HG03558 (cell line): ENCODE measurements around the gene DNAJA3.

ENCODE experiments used
- ATAC-seq: cut with Tn5 transposase; IDR thresholded peaks from one replicate; pipeline ENCODE4 v1.9.1; 2021; ENCODE audit warnings: moderate number of reproducible peaks; ENCODE audit not compliant: unreplicated experiment; ENCODE audit errors: extremely low read depth

The DNAJA3 gene

DNA sequence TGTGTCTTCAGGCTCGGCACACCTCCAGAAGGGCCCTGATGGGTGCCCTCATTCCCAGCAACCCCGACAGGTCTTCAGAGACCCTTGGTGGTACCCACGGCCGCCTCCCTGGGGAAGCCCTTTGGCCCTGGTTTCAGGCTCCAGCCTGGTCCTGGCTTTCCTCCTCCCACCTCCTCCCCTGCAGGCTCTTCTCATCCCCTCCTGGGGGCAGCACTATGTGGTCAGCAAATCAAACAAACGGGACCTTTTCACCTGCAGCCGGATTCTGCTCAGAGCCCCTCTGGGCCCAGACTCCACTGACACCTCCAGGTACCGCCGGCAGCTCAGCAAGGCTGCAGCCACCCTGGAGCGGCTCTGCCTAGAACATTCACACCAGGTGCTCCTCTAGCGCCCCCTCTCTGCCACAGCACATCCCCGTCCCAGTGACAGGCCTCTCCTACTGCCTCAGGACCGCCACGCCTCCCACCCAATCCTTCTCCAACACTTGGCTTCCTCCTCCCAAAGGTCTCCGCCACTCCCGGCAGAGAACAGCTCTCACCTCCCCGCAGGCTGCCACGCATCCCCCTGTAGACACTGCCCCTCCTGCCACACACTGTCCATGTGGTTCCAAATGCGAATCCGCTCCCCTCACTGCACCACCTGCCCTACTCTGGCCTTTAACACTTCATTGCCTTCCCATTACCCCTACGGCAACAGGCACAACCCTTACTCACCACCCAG, 21.3 kb upstream of the DNAJA3 start:
- no peak for ATAC-seq

DNA sequence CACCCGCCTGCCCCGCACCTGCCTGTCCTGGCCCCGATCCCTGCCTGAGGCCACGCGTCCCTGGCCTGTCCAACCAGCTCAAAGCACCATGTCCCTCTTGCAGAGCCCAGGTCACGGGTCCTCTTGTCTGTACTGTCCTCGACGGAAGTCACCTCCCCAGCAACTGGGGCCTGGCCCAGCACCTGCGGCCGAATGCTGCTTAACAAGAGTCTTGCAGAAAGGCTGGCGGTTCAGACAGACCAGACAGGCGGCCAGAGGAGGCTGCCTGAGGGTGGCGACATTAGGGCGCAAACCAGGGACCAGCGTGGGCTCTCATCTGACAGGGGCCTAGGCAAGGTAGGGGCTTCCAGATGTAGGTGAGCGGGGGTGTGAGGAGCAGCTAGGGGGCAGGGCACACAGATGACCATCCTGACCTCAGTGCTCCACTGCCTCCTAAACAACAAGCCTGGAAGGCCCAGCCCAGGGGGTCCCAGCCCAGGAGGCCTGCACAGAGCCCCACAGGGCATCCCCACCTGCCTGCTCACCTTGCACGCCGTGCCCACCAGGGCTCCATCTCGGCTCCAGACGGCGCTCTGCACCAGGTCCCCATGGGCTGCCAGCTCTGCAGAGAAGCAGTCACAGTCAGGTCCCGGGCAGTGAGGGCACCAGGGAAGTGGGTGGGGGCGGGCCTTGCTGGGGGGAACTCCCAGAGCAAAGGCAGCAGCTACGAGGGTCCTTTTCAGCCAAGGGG, 20.5 kb upstream of the DNAJA3 start:
- ATAC-seq: no peak

DNA sequence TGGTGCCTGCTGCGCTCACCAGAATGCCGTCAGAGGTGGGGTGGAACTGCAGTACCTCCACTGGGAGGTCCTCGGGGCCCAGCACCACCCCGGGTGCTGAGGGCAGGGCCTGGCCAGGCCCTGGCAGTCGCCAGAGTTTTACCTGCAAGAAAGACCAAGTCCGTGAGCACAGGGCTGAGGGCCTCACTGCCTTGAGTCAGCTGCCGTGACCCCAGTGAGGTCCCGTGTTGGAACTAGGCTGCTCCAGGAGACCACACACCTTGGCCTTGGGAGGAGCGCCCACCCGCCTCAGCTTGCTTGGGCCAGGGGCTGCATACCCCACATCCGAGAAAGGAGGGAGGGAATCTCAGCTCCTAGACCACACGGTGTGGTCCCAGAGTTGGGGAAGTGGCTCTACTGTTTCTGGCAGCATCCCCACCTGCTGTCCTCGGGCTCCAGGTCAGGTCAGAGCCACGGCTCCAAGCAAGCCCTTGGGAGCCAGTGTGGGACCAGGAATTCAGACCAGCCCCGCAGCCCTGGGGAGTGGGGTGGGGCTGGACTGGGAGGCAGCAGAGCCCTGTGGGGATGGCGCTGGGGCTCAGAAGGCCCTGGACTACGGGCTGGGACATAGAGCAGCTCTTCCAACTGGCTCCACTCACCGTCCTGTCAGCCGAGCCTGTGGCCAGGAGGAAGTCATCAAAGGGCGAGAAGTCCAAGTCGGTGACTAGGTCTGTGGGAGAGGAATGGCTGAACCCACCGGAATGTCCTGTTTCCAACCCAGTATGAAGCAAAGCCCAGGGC, 17.9 kb upstream of the DNAJA3 start:
- ATAC-seq: no peak

DNA sequence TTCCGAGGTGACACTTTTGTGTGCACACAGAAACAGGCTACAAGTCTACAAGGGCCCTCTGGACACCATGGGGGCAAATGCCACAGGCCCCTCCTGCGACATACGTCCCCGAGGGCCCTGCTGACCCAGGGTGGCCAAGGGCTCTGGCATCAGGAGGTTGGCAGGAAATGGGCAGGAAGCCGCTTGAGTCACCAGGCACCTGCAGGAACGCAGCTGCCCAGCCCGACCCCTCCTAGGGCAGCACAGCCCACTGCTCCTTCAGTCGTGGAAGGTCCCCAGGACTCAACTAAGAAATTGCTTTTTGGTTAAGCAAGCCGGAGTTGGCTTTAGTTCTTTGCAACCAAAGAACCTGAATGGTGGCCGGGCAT, 17.4 kb upstream of the DNAJA3 start:
- ATAC-seq: no peak

DNA sequence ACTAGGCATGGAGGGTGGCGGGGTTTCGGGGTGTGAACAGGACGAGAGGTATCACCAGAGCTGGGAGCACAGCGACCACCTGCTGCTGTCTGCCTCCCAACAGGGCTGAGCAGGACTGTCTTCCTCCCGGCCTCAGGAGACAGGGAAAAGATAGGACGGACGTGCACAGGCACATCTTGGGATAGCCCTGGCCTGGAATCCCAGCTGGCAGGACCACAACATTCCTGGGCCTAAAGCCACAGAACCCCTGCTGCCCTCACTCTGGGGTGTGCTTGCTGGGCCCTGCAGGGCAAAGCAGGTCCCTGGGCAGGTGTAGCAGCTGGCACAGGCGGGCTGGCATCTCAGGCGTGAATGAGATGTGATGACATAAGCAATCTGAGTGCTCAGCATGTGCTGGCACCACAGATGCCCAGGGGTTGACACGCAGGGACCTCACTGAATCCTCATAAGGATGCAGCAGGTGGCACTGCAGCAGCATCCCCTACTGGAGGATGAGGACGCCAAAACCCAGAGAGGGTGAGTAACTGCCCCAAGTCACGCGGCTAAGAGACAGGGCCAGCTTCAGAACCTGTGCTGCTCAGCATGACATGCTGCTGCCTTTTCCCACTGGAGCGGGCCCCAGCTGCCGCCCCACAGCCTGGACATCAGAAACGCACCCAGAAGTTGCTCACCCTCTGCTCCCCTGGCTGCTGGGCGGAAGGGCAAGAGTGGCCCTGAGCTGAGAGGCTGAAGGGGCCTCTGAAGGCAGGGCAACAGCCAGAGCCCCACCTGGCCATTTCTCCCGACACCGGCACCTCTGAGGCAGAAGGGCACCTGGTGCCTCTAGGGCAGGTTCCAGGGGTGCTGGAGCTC, 16.4 kb upstream of the DNAJA3 start:
- ATAC-seq: no peak

DNA sequence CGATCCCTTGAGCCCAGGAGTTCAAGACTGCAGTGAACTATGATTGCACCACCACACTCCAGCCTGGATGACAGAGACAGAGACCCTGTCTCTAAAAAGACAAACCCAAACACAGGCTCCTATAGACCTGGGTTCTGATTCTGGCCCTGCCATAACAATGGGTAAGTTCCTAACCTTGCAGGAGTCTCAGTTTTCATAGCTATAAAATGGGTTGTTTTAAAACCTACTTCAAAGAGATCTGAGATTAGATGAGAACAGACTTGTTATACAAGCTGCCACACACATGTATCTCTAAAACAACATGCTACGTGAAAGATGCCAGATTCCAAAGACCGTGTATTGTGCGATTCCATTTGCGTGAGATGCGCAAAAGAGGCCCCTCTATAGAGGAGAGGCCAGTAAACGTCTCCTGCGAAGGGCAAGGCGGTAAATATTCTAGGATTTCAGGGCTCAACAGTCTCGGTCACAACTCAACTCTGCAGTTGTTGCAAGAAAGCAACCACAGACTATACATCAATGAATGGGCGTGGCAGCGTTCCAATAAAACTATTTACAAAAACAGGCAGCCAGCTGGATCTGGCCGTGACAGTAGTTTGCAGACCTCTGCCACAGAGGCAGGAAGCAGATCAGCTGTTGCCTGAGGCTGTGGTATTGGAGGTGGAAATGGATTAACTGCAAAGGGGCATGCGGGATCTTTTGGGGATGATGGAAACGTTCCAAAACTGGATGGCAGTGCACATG, 15.2 kb upstream of the DNAJA3 start:
- ATAC-seq: no peak

DNA sequence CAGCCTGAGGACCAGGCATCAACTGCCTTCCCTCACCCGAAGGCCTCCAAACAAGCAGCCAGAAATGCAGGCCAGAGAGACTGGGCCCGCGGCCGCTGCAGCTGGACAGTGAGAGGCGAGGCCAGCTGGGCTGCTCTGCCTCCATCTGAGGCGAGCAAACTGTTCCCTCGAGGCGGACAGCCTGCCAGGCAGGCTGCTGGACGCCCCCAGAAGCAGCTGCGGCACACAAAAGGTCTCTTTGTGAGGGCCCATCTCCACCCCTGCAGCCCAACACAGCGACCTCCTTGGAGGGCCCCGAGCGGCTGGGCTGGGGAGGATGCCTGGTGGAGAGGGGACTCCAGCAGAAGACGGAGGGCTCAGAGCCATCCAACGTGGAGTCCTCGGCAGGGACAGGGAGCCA, 14.0 kb upstream of the DNAJA3 start:
- no peak for ATAC-seq

DNA sequence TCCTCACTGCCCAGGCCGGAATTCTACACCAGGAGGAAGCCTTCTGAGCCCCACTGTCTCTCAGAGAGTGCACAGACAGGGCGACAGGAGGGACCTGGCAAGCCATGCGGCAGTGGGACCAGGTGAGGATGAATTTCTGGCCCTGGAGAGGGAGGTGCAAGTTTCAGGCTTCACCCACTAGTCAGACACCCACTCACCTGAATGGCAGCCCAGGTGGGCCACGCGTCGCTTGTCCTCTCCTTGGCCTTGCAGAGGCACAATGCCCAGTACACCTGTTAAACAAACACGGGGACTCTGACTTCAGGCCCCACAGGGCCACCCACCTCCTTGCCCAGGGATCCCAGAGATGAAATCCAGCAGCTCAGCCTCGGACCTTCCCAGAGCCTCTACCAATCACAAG, 13.5 kb upstream of the DNAJA3 start:
- no peak for ATAC-seq

DNA sequence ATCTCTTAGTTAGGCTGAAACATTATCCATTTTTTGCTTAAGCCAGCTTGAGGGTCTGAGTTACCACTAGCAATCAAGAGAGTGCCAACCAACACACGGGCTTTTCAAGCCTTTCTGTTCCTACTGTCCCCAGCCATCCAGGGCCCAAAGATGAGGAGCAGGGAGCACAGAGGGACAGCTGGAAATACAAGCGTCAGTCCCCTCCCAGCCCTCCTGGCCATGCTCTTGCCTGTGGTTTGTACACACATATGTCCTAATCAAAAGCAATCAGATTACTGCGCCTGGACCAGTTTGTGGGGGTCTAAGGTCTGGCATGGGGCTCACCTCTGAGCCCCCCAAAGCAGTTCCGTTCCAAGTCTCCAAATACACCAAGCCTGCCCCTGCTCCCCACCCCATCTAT, 12.8 kb upstream of the DNAJA3 start:
- no peak for ATAC-seq

DNA sequence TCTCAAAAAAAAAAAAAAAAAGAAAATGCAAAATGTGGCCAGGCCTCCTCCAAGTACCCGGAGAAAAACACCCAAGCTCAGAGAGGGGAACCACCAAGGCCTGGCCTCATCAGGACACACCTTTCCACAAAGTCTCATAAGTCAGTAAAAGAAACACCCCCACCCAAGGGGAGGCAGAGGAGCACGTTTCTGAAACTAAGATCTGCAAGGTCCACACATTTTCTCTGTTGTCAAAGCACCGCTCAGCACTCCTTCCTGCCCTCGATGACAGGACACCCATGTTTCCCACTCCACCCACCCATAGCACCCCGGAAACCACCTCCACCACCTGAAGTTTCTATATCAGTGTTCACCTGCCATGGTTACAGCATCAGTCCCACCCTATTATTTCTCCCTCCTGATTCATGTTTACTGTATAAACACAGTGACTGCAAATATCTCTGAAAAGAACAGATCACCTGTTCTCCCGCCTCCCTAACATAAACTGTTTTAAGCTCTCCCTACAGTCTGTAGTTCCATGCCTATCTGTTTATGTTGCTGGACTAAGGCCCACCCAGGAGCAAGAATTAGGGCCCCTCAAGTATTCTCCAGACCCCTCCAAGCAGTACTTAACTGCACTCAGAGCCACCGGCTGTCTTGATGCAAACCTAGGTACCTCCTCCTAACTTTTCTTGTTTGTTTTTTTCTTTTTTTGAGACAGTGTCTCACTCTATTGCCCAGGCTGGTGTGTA, 11.3 kb upstream of the DNAJA3 start:
- peak; percentile 48 for ATAC-seq

DNA sequence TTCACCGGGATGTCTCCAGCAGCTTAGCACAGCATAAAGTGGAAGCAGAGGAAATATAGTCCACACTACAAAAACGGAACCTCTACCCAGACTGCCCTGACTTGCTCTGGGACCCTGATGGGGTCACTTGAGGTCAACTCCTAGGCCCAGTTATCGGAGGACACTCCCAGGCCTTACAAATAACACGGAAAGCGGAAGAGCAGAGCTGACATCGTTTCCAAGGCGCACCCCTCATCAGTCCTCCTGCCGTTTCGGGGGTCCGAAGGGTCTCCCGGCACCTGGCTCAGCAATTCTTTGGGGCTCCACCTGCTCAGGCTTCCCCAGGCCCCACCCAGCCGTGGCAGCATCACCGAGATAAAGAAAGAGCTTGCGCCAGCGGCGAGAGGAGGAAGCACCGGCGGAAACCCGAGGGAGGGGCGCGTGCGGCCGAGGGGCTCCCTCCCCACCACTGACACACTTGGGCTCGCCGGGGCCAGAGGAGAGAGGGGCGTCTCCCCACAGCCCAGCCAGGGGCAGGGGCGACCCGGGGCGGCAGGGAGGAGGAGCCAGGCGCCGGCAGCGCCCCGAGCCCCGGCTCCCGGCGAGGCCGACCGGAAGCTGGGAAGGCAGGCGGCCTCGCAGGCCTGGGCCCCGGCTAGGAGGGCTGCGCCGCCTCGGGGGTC, 10.0 kb upstream of the DNAJA3 start:
- no peak for ATAC-seq

DNA sequence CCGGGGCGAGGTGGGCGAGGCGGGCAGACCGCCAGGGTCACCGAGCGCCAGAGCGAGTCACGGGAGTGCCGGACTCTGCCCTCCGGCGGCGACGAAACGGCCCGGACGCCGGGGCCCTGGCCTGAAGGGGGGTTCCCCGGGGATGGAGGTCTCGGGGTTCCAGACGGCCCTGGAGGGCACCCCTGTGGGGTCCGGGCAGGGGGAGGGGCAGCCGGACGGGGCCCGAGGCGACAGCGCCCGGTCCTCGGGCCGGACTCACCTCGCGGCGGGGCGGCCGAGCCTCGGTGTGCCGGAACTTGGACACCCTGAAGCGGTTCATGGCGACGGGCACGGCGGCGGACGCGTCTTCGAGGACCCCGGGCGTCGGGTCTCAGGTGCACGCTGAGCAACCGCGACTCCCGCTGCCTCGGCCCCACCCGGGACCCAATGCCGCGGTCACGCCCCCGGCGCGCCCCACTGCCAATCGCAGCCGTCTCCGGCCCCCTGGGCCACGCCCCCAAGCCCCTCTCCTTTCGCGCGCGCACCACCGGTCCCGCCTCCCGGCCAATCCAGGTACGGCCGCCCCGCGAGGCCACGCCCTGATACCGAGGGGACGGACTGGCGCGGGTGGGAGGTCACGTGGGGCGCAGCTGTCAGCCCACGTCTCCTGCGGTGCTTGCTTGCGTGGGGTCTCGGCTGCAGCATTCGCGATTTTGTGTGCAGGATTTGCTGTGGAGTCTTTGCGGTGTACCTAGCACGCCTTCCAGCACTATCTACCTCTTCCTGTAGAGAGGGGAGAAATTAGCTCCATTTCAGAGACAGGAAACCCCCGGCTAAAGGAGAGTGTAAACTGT, 9.3 kb upstream of the DNAJA3 start, which contains the start of gene CORO7:
Gene CORO7 (minus strand): TSS at position 397 of the 833 bp plus-strand sequence. CDS start 78 bp downstream, at position 319.
- peak; percentile 36 for ATAC-seq

DNA sequence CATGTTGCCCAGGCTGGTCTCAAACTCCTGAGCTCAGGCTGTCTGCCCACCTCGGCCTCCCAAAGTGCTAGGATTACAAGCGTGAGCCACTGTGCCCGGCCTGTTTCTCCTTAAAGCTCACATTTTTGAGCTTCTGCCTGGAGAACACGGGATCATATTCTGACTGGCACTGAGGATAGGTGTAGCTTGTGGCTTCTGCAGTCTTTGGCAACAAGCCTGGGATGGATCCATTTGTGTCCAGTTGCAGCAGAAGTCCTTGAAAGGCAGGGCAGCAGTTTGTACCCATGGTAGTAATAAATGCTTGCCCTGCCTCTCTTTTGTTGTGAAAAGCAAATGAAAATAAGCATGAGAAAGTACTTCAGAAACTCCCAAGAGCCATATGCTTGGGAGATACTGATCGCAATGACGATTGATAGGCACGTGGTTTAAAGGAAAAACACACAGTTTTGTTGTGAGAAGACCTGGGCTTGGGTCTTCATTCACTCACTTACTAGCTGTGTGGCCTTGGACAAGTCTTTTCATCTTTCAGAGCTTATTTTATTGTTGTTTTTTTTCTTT, 6.2 kb upstream of the DNAJA3 start:
- no peak for ATAC-seq

DNA sequence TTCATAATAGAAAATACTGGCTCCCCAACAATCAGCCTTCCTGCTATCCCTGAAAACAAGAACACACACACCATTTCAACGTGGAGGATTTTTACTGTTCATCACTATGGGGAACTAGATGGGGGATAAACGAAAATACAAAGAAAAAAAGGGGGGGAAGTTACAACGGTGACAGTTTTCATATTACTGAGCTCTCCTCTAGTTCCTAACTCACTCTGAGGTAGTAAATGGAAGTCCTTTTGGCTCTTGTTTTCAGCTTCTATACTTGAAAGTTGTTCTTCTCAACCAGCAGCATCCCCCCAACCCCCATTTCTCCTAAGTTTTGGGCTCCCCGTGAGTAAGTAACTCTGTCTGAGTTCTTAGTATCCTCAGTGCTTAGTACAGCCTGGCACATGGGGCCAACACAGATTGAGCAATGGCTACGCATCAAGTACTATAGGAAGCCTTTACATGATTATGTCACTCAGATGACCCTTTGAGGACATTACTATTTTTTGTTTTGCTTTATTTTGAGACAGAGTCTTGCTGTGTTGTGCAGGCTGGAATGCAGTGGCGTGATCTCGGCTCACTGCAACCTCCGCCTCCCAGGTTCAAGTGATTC, 5.1 kb upstream of the DNAJA3 start:
- ATAC-seq: no peak

DNA sequence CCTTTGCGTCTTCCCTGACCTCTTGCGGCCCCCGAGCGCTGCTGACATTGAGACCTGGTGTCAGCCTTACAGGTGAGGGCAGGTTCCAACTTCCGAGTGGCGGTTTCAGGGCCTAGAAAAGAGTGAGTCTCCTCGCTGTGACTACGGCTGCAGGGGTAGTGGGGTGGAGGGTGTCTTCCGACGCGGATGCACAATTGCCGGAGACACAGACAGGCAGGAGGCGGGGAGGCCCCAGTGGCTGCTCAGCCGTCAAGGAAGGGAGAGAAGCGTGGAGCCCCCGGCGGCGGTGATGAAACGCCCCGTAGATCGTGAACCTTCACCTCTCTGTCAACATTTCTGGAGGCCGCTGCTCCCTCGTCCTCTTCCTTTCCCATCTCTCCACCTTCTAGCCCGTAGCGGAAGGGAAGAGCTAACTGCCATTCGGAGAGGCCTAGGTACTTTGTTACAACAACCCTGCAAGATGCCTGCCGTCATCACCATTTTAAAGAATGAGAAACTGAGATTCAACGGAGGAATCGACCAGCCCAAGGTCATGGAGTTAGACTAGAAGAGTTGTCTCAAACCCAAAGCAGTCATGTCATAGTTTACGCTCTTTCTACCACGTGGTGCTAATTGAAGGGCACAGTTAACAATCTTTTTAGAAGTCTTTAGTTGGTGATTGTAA, 485 bp downstream of the DNAJA3 start:
- no peak for ATAC-seq

DNA sequence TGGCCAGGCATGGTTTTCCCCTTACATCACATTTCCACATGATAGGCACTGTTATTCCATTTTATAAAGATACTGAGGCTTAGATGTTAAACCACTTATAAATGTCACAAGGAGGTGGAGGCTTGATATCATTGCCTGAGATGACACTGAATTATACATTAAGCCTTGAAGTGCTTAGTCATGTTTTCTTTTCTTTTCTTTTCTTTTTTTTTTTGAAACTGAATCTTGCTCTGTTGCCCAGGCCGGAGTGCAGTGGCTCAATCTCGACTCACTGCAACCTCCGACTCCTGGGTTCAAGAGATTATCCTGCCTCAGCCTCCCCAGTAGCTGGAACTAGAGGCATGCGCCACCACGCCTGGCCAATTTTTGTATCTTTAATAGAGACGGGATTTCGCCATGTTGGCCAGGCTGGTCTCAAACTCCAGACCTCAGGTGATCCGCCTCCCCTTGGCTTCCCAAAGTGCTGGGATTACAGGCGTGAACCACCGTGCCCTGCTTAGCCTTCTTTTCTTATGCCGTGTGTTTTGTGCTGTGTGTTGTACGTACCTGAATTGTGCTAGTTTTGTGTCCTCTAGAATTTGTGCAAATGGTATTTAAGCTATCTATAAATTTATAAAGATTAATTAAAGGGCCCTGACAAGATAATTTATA, 1.2 kb downstream of the DNAJA3 start:
- ATAC-seq: no peak
